NCI-H2227 (cell line): ENCODE measurements around the gene RAB40AL.

Experiments
- DNase-seq: peaks from one replicate; lab custom pipeline; 2025; ENCODE audit not compliant: unreplicated experiment; lab: John Stamatoyannopoulos, UW

The RAB40AL gene

DNA sequence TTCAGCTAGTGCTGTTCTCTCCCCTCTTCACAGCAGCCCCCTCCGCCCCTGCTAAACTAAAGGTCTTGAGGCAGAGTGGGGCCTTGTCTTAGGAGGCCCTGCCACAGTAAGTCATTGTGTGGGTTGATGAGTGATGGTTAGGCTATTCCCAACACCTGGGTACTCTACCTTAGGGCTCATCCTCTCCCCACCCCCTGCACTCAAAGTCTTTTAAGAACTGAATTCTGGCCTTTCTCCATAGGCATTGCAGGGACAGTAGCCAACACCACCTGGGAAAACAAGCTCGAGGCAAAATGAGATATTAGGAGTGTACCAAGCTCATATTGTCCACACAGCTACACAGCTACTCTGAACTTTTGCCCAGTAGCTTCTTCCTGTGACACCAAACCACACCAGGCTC is 42.5 kb downstream of the RAB40AL start:
- no peak for DNase-seq

DNA sequence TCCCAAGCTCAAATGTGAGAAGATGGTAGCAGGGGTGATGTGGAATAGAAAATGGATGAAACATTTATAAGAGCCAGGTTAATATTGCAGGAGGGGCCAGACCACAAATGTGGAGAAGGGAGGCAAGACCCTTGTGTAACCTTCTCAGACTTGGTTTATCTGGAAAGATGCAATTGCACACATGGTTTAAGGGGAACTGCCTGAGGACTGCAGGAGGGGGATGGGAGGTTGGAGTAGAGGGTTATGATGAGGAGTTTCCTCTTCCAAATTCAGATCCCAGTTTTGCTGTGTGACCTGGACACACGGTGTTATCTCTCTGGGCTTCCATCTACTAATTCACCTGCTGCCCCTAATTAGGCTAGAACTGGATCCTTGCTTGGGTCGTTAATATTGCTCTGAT is 46.1 kb downstream of the RAB40AL start:
- no peak for DNase-seq

DNA sequence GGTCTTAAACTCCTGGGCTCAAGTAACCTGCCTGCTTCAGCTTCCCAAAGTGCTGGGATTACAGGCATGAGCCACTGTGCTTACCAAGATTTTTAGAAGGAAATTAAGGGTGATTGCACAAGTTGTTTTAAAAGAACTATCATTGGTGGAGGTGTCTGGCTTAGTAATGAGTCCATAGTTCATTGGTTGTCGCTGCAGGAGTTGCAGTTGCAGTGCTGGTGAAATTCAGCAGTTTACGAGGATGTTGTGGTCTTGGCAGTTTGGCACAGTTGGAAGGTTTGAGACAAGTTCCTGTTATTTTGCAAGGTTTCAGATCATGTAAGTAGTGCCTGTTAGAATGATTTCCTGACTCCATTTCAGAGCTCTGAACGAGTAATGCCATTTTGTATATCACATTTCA is 48.1 kb downstream of the RAB40AL start:
- DNase-seq, result no peak
